NK-92 (cell line): Measurements from ENCODE around the gene MYH14.
"Not testable (repeated sequence)": the region's sequence is repeated elsewhere in the genome, so short reads cannot be mapped to it uniquely, and the experiment has no call there.

Experiments used
- DNase-seq: peaks from one replicate; lab custom pipeline; 2025; ENCODE audit not compliant: unreplicated experiment; lab: John Stamatoyannopoulos, UW

MYH14 gene

GRCh38 chr19:50223439-50223716 lies 20.0 kb downstream of the MYH14 start:
- no peak for DNase-seq

- DNase-seq: no peak
These were observed 21.7 kb downstream of the MYH14 start for GRCh38 chr19:50224986-50225747.

GRCh38 chr19:50226536-50226935 lies 23.1 kb downstream of the MYH14 start:
- DNase-seq: no peak

GRCh38 chr19:50228153-50228552 lies 24.7 kb downstream of the MYH14 start:
- DNase-seq: not testable (repeated sequence)

GRCh38 chr19:50230379-50231351 lies 27.2 kb downstream of the MYH14 start:
- no peak for DNase-seq

- not testable (repeated sequence) for DNase-seq
These were observed 28.0 kb downstream of the MYH14 start for GRCh38 chr19:50231417-50231816.

GRCh38 chr19:50231821-50232220 lies 28.4 kb downstream of the MYH14 start:
- DNase-seq: no peak

GRCh38 chr19:50232600-50232999 lies 29.2 kb downstream of the MYH14 start:
- no peak for DNase-seq

GRCh38 chr19:50233308-50233910 lies 30.0 kb downstream of the MYH14 start:
- no peak for DNase-seq

GRCh38 chr19:50237493-50237892 lies 34.1 kb downstream of the MYH14 start:
- not testable (repeated sequence) for DNase-seq

GRCh38 chr19:50238043-50238442 lies 34.6 kb downstream of the MYH14 start:
- DNase-seq: no peak

GRCh38 chr19:50239921-50240590 lies 36.6 kb downstream of the MYH14 start:
- DNase-seq: no peak

GRCh38 chr19:50242581-50242980 lies 39.2 kb downstream of the MYH14 start:
- DNase-seq: no peak

- no peak for DNase-seq
These were observed 41.3 kb downstream of the MYH14 start for GRCh38 chr19:50244695-50245094.

GRCh38 chr19:50248413-50248812 lies 45.0 kb downstream of the MYH14 start:
- no peak for DNase-seq

- no peak for DNase-seq
These were observed 45.4 kb downstream of the MYH14 start for GRCh38 chr19:50248826-50249225.

- no peak for DNase-seq
These were observed 46.2 kb downstream of the MYH14 start for GRCh38 chr19:50249636-50250035.

GRCh38 chr19:50250450-50251136 lies 47.2 kb downstream of the MYH14 start:
- no peak for DNase-seq

- DNase-seq: no peak
These were observed 48.9 kb downstream of the MYH14 start for GRCh38 chr19:50252111-50252886.

- no peak for DNase-seq
These were observed 49.5 kb downstream of the MYH14 start for GRCh38 chr19:50252887-50253268.
